Ramos (cell line): ENCODE data around the gene KCNJ5.

ENCODE experiments used
- in situ Hi-C: fragments of 300-500 bp; cut with MboI; formaldehyde crosslinking; loops from one replicate; pipeline ENCODE4 v1.14.3; 2022; ENCODE audit warnings: low sequenced_read_pairs; ENCODE audit not compliant: unreplicated experiment

The KCNJ5 gene

GRCh38 chr11:128890543-128891368 lies at the start of gene KCNJ5:
TSS of gene KCNJ5 (plus strand) at chr11:128891356. CDS start at chr11:128911274, 19,918 bp downstream.
- in situ Hi-C loops, result no loop called here

- in situ Hi-C loops, result no loop called here
Measured at GRCh38 chr11:128841461-128842072, 49.6 kb upstream of the KCNJ5 start.

GRCh38 chr11:128843198-128843785 lies 47.9 kb upstream of the KCNJ5 start:
- in situ Hi-C loops, result no loop called here

GRCh38 chr11:128845334-128845780 lies 45.8 kb upstream of the KCNJ5 start:
- in situ Hi-C loops, result loop anchor here (5.0 kb wide), 1 partner anchor 678 kb away; no protein-coding TSS in a partner anchor

GRCh38 chr11:128846985-128847384 lies 44.2 kb upstream of the KCNJ5 start:
- in situ Hi-C loops, result loop anchor here (5.0 kb wide), 1 partner anchor 680 kb away; no protein-coding TSS in a partner anchor

GRCh38 chr11:128848815-128849455 lies 42.2 kb upstream of the KCNJ5 start:
- in situ Hi-C loops, result loop anchor here (5.0 kb wide), 1 partner anchor 682 kb away; no protein-coding TSS in a partner anchor

- in situ Hi-C loops, result loop anchor here (10.0 kb wide), 1 partner anchor 568 kb away; no protein-coding TSS in a partner anchor
Measured at GRCh38 chr11:128852327-128853023, 38.7 kb upstream of the KCNJ5 start.

GRCh38 chr11:128853559-128853958 lies 37.6 kb upstream of the KCNJ5 start:
- in situ Hi-C loops, result loop anchor here (10.0 kb wide), 1 partner anchor 569 kb away; no protein-coding TSS in a partner anchor

GRCh38 chr11:128854841-128855240 lies 36.3 kb upstream of the KCNJ5 start:
- in situ Hi-C loops, result loop anchor here (10.0 kb wide), 1 partner anchor 570 kb away; no protein-coding TSS in a partner anchor

- in situ Hi-C loops, result loop anchor here (10.0 kb wide), 1 partner anchor 571 kb away; no protein-coding TSS in a partner anchor
Measured at GRCh38 chr11:128856241-128856640, 34.9 kb upstream of the KCNJ5 start.

GRCh38 chr11:128857341-128857740 lies 33.8 kb upstream of the KCNJ5 start:
- in situ Hi-C loops, result loop anchor here (10.0 kb wide), 1 partner anchor 573 kb away; no protein-coding TSS in a partner anchor

- in situ Hi-C loops, result loop anchor here (10.0 kb wide), 1 partner anchor 575 kb away; no protein-coding TSS in a partner anchor
Measured at GRCh38 chr11:128859563-128860441, 31.4 kb upstream of the KCNJ5 start.

GRCh38 chr11:128860571-128861361 lies 30.4 kb upstream of the KCNJ5 start:
- in situ Hi-C loops, result no loop called here

GRCh38 chr11:128862406-128862805 lies 28.8 kb upstream of the KCNJ5 start:
- in situ Hi-C loops, result no loop called here

GRCh38 chr11:128862908-128863660 lies 28.1 kb upstream of the KCNJ5 start:
- in situ Hi-C loops, result no loop called here

GRCh38 chr11:128865490-128865889 lies 25.7 kb upstream of the KCNJ5 start:
- in situ Hi-C loops, result no loop called here

- in situ Hi-C loops, result no loop called here
Measured at GRCh38 chr11:128867277-128867676, 23.9 kb upstream of the KCNJ5 start, which contains the start of gene KCNJ1. TSS of gene KCNJ1 (minus strand) at chr11:128867296. CDS start at chr11:128840243, 27,053 bp downstream.
